Dermis lymphatic vessel endothelial cell (primary cell): ENCODE data around the gene HMGN2. TPM values are rescaled to one million over a fixed set of nuclear protein-coding genes. Genes with fewer than 3 reads are reported as not detected.

Experiments
- total RNA-seq: library from RNA; depleted of rRNA; stranded (reverse); fragments of >200 nt; gene quantifications from 2 replicates; pipeline ENCODE4 v1.2.1, GENCODE V29; 2014

HMGN2 gene
- total RNA-seq = 87.6 and 147 TPM in 2 replicates

DNA sequence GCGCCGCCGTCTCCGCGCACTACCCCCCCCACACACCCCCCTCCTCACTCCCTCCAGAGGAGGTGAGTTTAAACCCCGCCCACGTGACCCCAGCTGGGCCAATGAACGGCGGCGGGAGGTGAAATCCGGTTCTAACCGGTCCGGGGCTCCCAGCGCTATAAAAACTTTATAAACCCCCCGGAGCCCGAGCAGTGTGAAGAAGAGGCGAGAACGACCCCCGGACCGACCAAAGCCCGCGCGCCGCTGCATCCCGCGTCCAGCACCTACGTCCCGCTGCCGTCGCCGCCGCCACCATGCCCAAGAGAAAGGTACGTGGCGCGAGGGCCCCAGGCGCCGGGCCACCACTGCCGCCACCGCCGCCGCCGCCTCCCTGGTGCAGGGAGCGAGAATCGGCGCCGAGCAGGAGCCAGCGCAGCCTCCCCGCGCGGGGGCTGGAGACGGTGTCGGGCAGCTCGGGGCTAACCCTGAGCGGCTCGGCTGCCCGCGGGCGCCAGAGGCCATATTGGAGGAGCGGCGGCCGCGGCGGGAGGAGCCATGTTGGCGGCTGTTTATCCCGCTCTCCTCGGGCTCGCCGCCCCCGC, at the start of gene HMGN2:
Gene HMGN2, plus strand, starts transcription at position 121 of the 581 bp plus-strand sequence. Its CDS starts 173 bp downstream, at position 294.

DNA sequence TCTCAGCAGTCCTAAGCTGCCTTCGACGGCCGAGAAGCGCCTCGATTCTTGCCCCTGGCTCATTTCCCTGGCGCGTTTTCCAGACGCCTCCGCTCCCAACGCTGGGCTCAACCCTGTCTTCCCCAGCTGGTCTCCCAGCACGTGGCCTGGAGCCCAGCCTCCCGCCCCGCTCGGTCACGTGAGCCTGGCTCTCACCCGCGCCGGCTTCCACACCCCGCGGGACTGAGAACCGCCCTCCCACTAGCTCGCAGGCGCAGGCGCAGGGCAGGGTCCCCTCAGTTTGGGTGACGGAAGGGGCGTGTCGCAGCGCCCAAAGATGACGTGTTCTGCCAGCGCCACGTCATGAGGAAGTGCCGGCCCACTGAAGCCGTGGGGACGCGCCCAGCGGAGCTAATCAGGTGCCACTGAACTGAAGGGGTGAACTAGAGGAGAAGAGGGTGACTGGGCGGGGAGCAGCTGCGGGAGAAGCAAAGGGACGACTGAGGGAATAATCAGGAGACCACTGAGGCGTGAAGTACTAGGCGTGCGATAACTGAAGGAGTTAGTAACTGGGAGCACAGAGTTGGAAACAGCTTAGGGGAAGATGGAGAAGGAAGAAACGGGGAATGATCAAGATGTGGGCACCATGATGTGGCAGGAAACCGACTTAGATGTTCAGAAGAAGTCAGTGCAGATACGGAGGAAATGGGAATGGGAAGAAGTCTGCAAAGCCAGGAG, 40.1 kb upstream of the HMGN2 start, which contains the start of gene DHDDS:
Gene DHDDS, plus strand, starts transcription at position 343 of the 717 bp plus-strand sequence. CDS start 625 bp downstream, outside the sequence.

Other genes with a start within 250 kb of the HMGN2 start
- gene CEP85, start 238.2 kb upstream of the HMGN2 start, total RNA-seq = 4.4 and 4.9 TPM in 2 replicates
- gene SH3BGRL3, start 192.4 kb upstream of the HMGN2 start, total RNA-seq = 12.2 and 18.2 TPM in 2 replicates
- gene UBXN11, start 165.8 kb upstream of the HMGN2 start, total RNA-seq = 1.2 and 1.7 TPM in 2 replicates
- not detected in 2 replicates for gene CD52, start 154.5 kb upstream of the HMGN2 start, total RNA-seq
- 0.26 and 0.33 TPM in 2 replicates for gene CRYBG2, start 118.3 kb upstream of the HMGN2 start, total RNA-seq
- gene ZNF683, start 99.7 kb upstream of the HMGN2 start, total RNA-seq = not detected in 2 replicates
- not detected in 2 replicates for gene LIN28A, start 61.6 kb upstream of the HMGN2 start, total RNA-seq
- 23.3 and 23.4 TPM in 2 replicates for gene DHDDS, start 40.1 kb upstream of the HMGN2 start, total RNA-seq
- 13.5 and 15.0 TPM in 2 replicates for gene RPS6KA1, start 57.3 kb downstream of the HMGN2 start, total RNA-seq
- 8.7 and 12.0 TPM in 2 replicates for gene ARID1A, start 223.6 kb downstream of the HMGN2 start, total RNA-seq